Astrocyte (in vitro differentiated cells and primary cell): ENCODE results near the gene FOXE3. TPM values are rescaled to one million over a fixed set of nuclear protein-coding genes. Genes with fewer than 3 reads are reported as not detected.

Source experiments
- DNase-seq: peaks from one replicate; pipeline ENCODE4 v3.0.0-alpha.2; 2010; ENCODE audit warnings: low read depth
- FAIRE-seq: peaks from 2 replicates; lab custom pipeline; 2011; peaks lifted over from hg19 to GRCh38; lab: Jason Lieb, UNC
- H2AFZ ChIP-seq: 2 replicates; pipeline ENCODE4 v1.6.0; 2012; ENCODE audit warnings: low read depth, low read length, inconsistent platforms
- H3K27ac ChIP-seq: 2 replicates; pipeline ENCODE4 v1.5.1; 2011; ENCODE audit warnings: low read depth, low read length, inconsistent platforms
- H3K27me3 ChIP-seq: 2 replicates; pipeline ENCODE4 v1.6.0; 2011; ENCODE audit warnings: low read length, inconsistent platforms; ENCODE audit not compliant: insufficient read depth
- H3K36me3 ChIP-seq: 2 replicates; pipeline ENCODE4 v1.5.1; 2011; ENCODE audit warnings: low read length, inconsistent platforms; ENCODE audit not compliant: insufficient read depth
- H3K4me1 ChIP-seq: 2 replicates; pipeline ENCODE4 v1.5.1; 2011; ENCODE audit warnings: low read length, inconsistent platforms; ENCODE audit not compliant: insufficient read depth
- H3K4me2 ChIP-seq: 2 replicates; pipeline ENCODE4 v1.6.0; 2012; ENCODE audit warnings: low read length, inconsistent platforms
- H3K4me3 ChIP-seq: 2 replicates; pipeline ENCODE4 v1.5.1; 2011; ENCODE audit warnings: low read depth, mild to moderate bottlenecking, low read length, inconsistent platforms; ENCODE audit not compliant: insufficient read depth
- H3K79me2 ChIP-seq: 2 replicates; pipeline ENCODE4 v1.6.0; 2012; ENCODE audit warnings: mild to moderate bottlenecking, low read length, inconsistent platforms; ENCODE audit not compliant: insufficient read depth
- H3K9ac ChIP-seq: 2 replicates; pipeline ENCODE4 v1.6.0; 2012; ENCODE audit warnings: mild to moderate bottlenecking, low read length, inconsistent platforms
- H3K9me3 ChIP-seq: 2 replicates; pipeline ENCODE4 v1.5.1; 2012; ENCODE audit warnings: low read depth, mild to moderate bottlenecking, low read length, inconsistent platforms; ENCODE audit not compliant: insufficient read depth
- H4K20me1 ChIP-seq: 2 replicates; pipeline ENCODE4 v1.6.0; 2012; ENCODE audit warnings: low read length, inconsistent platforms; ENCODE audit not compliant: insufficient read depth
- H3K27ac Mint-ChIP-seq: one replicate; pipeline ENCODE4 v1.8.0; 2021; ENCODE audit warnings: mild to moderate bottlenecking, mixed read lengths; ENCODE audit not compliant: unreplicated experiment
- H3K27me3 Mint-ChIP-seq: one replicate; pipeline ENCODE4 v1.8.0; 2021; ENCODE audit warnings: low read depth, mixed read lengths; ENCODE audit not compliant: unreplicated experiment
- H3K36me3 Mint-ChIP-seq: one replicate; pipeline ENCODE4 v1.8.0; 2021; ENCODE audit warnings: low read depth, mixed read lengths; ENCODE audit not compliant: unreplicated experiment
- H3K4me1 Mint-ChIP-seq: one replicate; pipeline ENCODE4 v1.8.0; 2021; ENCODE audit warnings: low read depth, mixed read lengths; ENCODE audit not compliant: unreplicated experiment
- H3K4me3 Mint-ChIP-seq: one replicate; pipeline ENCODE4 v1.8.0; 2021; ENCODE audit warnings: mild to moderate bottlenecking, moderate library complexity, mixed read lengths; ENCODE audit not compliant: unreplicated experiment
- H3K9me3 Mint-ChIP-seq: one replicate; pipeline ENCODE4 v1.8.0; 2021; ENCODE audit warnings: mild to moderate bottlenecking, mixed read lengths; ENCODE audit not compliant: unreplicated experiment
- EZH2 ChIP-seq: IDR thresholded peaks from 2 replicates; pipeline ENCODE4 v1.6.1; 2012; ENCODE audit warnings: mild to moderate bottlenecking, low read length, inconsistent platforms; ENCODE audit not compliant: insufficient read depth
- total RNA-seq: library from RNA; stranded (reverse); gene quantifications from 2 replicates; pipeline ENCODE4 v1.2.1, GENCODE V29; 2021
- TF ChIP-seq, protein P1 (sequence below): IDR thresholded peaks from 2 replicates; pipeline ENCODE4 v1.5.1; 2011; ENCODE audit warnings: low read depth, mild to moderate bottlenecking, inconsistent platforms, low read length, moderate library complexity; ENCODE audit not compliant: insufficient read depth

FOXE3 gene
- total RNA-seq, 1 donor from 2014 or later = 0.14 TPM

DNA sequence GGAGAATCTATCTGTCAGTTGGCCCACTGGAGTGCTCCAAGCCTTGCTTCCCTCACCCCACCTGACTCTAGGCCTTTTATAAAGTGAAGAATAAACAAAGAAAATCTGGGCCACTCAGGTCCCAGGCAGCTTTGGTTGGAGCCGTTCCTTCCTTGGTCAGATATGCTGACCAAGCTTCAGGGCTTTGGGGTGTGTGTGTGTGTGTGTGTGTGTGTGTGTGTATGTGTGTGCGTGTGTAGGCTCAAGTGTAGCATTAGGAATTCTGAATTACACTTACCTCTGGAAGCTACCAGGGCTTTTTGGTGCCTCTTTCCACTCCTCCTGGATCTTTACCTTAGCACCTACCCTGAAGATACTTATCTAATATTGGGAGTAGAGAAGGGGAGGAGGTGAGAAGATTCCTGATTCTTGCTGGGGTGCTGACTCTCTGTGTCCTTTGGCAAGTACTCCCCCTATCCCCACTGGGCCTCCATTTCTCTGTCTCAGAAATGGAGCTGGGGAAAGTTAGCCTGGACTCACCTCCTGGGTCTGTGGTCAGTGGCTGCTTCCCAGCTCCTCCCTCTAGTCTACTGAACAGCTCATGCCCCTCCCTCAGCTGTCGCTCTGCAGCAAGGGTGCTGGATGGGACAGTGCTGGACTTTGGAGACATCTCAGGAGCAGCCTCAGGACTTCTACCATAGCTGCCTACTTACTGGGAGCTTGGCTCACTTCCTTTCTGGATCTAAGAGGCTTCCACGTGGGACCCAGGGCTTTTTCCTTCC, 32.6 kb downstream of the FOXE3 start:
- H3K79me2 ChIP-seq = no peaks in the 10 kb centered on the region
- H3K9me3 ChIP-seq = no peaks in the 10 kb centered on the region
- H3K4me2 ChIP-seq = no peak overlapping the region
- H3K9ac ChIP-seq = no peak overlapping the region
- TF ChIP-seq EZH2 = no peak
- TF ChIP-seq, protein P1, sequence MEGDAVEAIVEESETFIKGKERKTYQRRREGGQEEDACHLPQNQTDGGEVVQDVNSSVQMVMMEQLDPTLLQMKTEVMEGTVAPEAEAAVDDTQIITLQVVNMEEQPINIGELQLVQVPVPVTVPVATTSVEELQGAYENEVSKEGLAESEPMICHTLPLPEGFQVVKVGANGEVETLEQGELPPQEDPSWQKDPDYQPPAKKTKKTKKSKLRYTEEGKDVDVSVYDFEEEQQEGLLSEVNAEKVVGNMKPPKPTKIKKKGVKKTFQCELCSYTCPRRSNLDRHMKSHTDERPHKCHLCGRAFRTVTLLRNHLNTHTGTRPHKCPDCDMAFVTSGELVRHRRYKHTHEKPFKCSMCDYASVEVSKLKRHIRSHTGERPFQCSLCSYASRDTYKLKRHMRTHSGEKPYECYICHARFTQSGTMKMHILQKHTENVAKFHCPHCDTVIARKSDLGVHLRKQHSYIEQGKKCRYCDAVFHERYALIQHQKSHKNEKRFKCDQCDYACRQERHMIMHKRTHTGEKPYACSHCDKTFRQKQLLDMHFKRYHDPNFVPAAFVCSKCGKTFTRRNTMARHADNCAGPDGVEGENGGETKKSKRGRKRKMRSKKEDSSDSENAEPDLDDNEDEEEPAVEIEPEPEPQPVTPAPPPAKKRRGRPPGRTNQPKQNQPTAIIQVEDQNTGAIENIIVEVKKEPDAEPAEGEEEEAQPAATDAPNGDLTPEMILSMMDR = no peak
- Mint-ChIP-seq H3K27me3 (peaks cover 77% of the 10 kb centered on the region), H3K36me3 (peaks cover 4% of the 10 kb centered on the region), H3K27ac (no peak overlapping the region), H3K4me3 (no peak overlapping the region), H3K9me3 (peaks cover 13% of the 10 kb centered on the region), H3K4me1 (peaks cover 5% of the 10 kb centered on the region)
- peaks cover 71% of the 10 kb centered on the region for H3K27me3 ChIP-seq
- no peaks in the 10 kb centered on the region for H3K36me3 ChIP-seq
- H3K27ac ChIP-seq = no peak overlapping the region
- peaks cover 6% of the 10 kb centered on the region for H3K4me1 ChIP-seq
- no peak overlapping the region for H2AFZ ChIP-seq
- H3K4me3 ChIP-seq = no peak overlapping the region
- DNase-seq (no peak), FAIRE-seq (no peak)
- H4K20me1 ChIP-seq = peaks cover 4% of the 10 kb centered on the region

DNA sequence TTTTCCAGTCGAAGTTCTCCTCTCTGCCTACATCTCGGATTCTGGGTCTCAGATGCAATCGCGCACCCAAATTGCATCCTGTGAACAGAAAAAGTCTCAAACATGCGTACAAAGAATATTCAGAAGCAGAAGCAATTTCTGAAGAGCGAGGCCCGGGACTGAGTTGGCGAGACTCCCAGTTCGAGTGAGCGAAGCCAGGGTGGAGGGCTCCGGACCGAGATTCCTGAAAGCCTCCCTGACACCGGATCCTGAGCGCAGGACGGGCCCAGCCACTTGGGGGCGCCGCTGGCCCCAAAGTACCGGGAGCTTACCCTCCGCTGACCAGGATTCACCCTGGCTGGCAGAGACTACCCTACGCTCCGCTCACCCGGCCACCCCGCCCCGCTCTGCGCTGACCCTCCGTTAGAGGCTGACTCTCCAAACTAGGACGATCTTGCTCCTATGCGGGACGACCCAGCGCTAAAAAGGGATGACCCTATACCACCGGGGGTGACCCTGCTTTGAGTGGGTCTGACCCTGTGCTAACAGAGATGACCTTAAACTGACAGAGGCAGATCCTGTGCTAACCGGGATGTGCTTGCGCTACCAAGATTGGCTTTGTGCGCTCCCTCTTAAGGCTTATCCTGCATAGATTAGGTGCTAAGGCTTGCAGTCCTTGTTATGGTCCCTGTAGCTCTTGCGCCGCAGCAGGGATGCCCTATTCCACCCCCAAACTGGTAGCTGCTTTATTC, 33.9 kb downstream of the FOXE3 start:
- H3K9me3 Mint-ChIP-seq = peaks cover 8% of the 10 kb centered on the region
- no peak overlapping the region for H3K27ac ChIP-seq
- H3K9me3 ChIP-seq = no peaks in the 10 kb centered on the region
- no peaks in the 10 kb centered on the region for H3K36me3 ChIP-seq
- H3K4me3 ChIP-seq = no peak overlapping the region
- no peak overlapping the region for H3K4me3 Mint-ChIP-seq
- no peaks in the 10 kb centered on the region for H3K79me2 ChIP-seq
- no peak overlapping the region for H2AFZ ChIP-seq
- peaks cover 57% of the 10 kb centered on the region for H3K27me3 ChIP-seq
- H3K4me1 ChIP-seq = no peaks in the 10 kb centered on the region
- FAIRE-seq (no peak), DNase-seq (no peak)
- no peak overlapping the region for H3K4me2 ChIP-seq
- TF ChIP-seq, protein P1 = peak; percentile 12
- no peak for TF ChIP-seq EZH2
- no peaks in the 10 kb centered on the region for H3K4me1 Mint-ChIP-seq
- no peak overlapping the region for H3K27ac Mint-ChIP-seq
- H3K27me3 Mint-ChIP-seq = peaks cover 83% of the 10 kb centered on the region
- H4K20me1 ChIP-seq = peaks cover 4% of the 10 kb centered on the region
- no peak overlapping the region for H3K9ac ChIP-seq
- peaks cover 2% of the 10 kb centered on the region for H3K36me3 Mint-ChIP-seq

- Histone ChIP-seq H3K27ac (no peak overlapping the region), H3K9ac (no peak overlapping the region), H3K79me2 (no peaks in the 10 kb centered on the region), H3K4me3 (no peak overlapping the region), H3K4me1 (no peaks in the 10 kb centered on the region), H4K20me1 (no peaks in the 10 kb centered on the region), H3K4me2 (no peak overlapping the region), H3K9me3 (no peaks in the 10 kb centered on the region), H3K27me3 (peaks cover 52% of the 10 kb centered on the region), H3K36me3 (no peaks in the 10 kb centered on the region), H2AFZ (no peak overlapping the region)
- Mint-ChIP-seq H3K4me3 (no peak overlapping the region), H3K27ac (no peak overlapping the region), H3K36me3 (no peaks in the 10 kb centered on the region), H3K4me1 (no peaks in the 10 kb centered on the region), H3K9me3 (peaks cover 4% of the 10 kb centered on the region), H3K27me3 (peaks cover 87% of the 10 kb centered on the region)
- FAIRE-seq (no peak), DNase-seq (no peak)
- TF ChIP-seq EZH2 = no peak
- TF ChIP-seq, protein P1 = no peak
Observed at GRCh38 chr1:47450606-47451005, 34.5 kb downstream of the FOXE3 start.
